Thymus (tissue), 11 donors: Measurements from ENCODE around the gene ERC2. TPM values are rescaled to one million over a fixed set of nuclear protein-coding genes. Genes with fewer than 3 reads are reported as not detected.

Experiments
- DNase-seq, 9 donors: peaks; one replicate each; pipeline ENCODE4 v3.0.0-alpha.2; 2013; ENCODE audit warnings: low spot score in 9 of 9, low read depth in 6 of 9, missing footprints in 1 of 9
- H3K27ac ChIP-seq, 2 donors: one replicate each; pipeline ENCODE4 v1.5.1; 2013; ENCODE audit warnings: control low read depth in 1 of 2, low read depth in 1 of 2, low read length in 1 of 2, mild to moderate bottlenecking in 1 of 2, moderate library complexity in 1 of 2
- H3K27me3 ChIP-seq, 2 donors: one replicate each; pipeline ENCODE4 v1.5.1; 2013; ENCODE audit warnings: low read length in 1 of 2; ENCODE audit not compliant: control insufficient read depth in 2 of 2, insufficient read depth in 1 of 2
- H3K36me3 ChIP-seq, 2 donors: one replicate each; pipeline ENCODE4 v1.5.1; 2013; ENCODE audit warnings: low read length in 1 of 2, mild to moderate bottlenecking in 1 of 2, moderate library complexity in 1 of 2; ENCODE audit not compliant: control insufficient read depth in 2 of 2, insufficient read depth in 2 of 2
- H3K4me1 ChIP-seq, 2 donors: one replicate each; pipeline ENCODE4 v1.5.1; 2013; ENCODE audit warnings: low read length in 2 of 2; ENCODE audit not compliant: control insufficient read depth in 2 of 2, insufficient read depth in 2 of 2
- H3K4me3 ChIP-seq, 2 donors: one replicate each; pipeline ENCODE4 v1.5.1; 2013; ENCODE audit warnings: low read length in 2 of 2, control low read depth in 1 of 2, mild to moderate bottlenecking in 1 of 2
- H3K9me3 ChIP-seq, 2 donors: one replicate each; pipeline ENCODE4 v1.5.1; 2013; ENCODE audit warnings: low read length in 1 of 2, mild to moderate bottlenecking in 1 of 2; ENCODE audit not compliant: control insufficient read depth in 2 of 2, insufficient read depth in 1 of 2
- WGBS: extraction: QIAGEN DNeasy Blood & Tissue Kit; methylation state at CpG from one replicate; pipeline ENCODE4 v1.1.7; 2013; 5-methylcytosine and 5-hydroxymethylcytosine counted together
- polyA plus RNA-seq: library from polyadenylated mRNA; stranded (reverse); fragments of 200-250 nt; gene quantifications from one replicate; pipeline ENCODE4 v1.2.3, GENCODE V29; 2013
- total RNA-seq: library from RNA; stranded (reverse); fragments of 120-200 nt; gene quantifications from one replicate; pipeline ENCODE4 v1.2.4, GENCODE V29; 2013
- donor health status: healthy.

Gene ERC2
- total and polyA plus RNA-seq, 2 donors = 0.28 to 0.50 TPM

DNA sequence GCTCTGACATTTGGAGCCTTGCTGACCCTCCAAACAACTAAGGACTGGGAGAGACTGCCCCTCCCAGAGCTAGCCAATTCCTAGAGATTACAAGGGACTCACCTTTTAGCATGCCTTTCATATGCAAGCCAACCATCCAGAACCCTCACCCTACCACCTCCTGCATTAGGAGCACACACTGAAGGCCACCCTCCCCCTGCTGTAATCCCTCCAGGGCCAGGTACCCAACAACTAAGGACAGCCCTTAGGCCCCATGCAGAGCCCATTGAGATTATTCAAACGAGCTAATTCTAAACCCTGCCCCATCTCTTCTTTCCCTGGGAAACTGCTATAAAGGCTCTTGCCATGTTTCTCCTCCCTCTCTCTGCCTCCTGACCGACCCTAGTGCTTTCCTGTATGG is 352.6 kb downstream of the ERC2 start:
- DNase-seq = no peak

DNA sequence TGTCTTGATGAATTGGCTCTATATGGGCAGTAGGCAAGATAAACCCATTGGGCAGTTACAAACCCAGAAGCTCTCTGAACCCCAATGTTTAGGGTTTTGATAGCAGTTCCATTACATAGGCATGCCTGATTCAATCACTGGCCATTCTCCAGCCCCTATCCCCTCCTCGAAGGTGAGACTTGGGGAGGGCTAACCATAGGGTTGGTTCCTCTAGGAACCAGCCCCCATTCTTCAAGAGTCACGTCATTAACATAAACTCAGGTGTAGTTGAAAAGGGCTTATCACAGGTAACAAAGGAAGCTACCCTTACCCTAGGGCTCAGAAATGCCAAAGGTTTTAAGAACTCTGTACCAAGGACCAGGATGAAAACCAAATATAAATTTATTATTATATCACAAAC is 353.1 kb downstream of the ERC2 start:
- no peak for DNase-seq
- 80% methylated on average over 2 of the region's 2 CpGs for WGBS
- H3K27ac ChIP-seq = no peak overlapping the region
- no peaks in the 10 kb centered on the region for H3K4me1 ChIP-seq
- no peaks in the 10 kb centered on the region for H3K9me3 ChIP-seq
- no peaks in the 10 kb centered on the region for H3K36me3 ChIP-seq
- H3K27me3 ChIP-seq = no peaks in the 10 kb centered on the region
- H3K4me3 ChIP-seq = no peak overlapping the region

More for the DNA sequence above, 352.6 kb downstream of the ERC2 start:
- H3K27ac ChIP-seq = no peak overlapping the region
- no peak overlapping the region for H3K4me3 ChIP-seq
- 55% methylated on average over 2 of the region's 2 CpGs for WGBS
- no peaks in the 10 kb centered on the region for H3K9me3 ChIP-seq
- no peaks in the 10 kb centered on the region for H3K27me3 ChIP-seq
- no peaks in the 10 kb centered on the region for H3K36me3 ChIP-seq
- H3K4me1 ChIP-seq = no peaks in the 10 kb centered on the region

DNA sequence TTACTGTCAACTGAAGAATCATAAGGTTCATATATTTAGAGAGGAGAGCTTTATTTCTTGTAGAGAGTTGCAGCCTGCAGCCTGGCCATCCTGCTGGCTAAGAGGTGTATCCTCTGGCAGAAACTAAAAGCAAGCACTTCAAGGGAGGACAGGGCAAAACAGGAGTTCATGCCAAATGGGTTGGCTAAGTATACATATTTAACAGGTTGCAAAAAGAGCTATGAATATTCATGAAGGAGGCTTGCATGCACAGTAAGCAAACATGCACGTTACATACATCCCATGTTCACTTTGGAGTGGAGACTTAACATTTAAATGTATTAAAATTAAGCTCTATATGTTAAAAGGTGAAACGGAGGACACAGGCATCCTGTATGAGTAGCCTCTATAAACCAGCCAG is 354.4 kb downstream of the ERC2 start:
- no peaks in the 10 kb centered on the region for H3K9me3 ChIP-seq
- no peak for DNase-seq
- no peak overlapping the region for H3K4me3 ChIP-seq
- H3K27me3 ChIP-seq = no peaks in the 10 kb centered on the region
- no peaks in the 10 kb centered on the region for H3K4me1 ChIP-seq
- WGBS = 92% methylated on average over 2 of the region's 2 CpGs
- H3K27ac ChIP-seq = no peak overlapping the region
- no peaks in the 10 kb centered on the region for H3K36me3 ChIP-seq

DNA sequence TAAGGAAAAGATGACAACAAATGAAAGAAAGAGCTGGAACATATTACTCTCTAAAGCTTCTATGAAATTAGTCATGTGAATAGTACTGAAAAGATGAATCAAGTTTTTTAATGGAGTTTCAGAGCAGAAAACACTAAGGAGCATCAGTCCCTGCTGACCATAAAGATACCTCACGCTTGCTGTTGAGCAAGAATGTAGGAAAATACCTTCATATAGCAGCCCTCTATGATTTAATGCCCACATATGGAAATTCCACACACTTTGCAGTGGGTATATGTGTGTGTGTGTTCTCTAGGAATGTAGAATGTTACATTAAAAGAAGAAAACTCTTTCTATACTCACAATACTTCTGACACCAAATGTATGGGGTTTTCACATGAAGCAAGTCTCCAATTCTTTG is 355.0 kb downstream of the ERC2 start:
- no peak overlapping the region for H3K4me3 ChIP-seq
- no peaks in the 10 kb centered on the region for H3K36me3 ChIP-seq
- H3K9me3 ChIP-seq = no peaks in the 10 kb centered on the region
- WGBS = 89% methylated on average over 1 of the region's 1 CpG
- no peak overlapping the region for H3K27ac ChIP-seq
- no peak for DNase-seq
- no peaks in the 10 kb centered on the region for H3K27me3 ChIP-seq
- no peaks in the 10 kb centered on the region for H3K4me1 ChIP-seq

DNA sequence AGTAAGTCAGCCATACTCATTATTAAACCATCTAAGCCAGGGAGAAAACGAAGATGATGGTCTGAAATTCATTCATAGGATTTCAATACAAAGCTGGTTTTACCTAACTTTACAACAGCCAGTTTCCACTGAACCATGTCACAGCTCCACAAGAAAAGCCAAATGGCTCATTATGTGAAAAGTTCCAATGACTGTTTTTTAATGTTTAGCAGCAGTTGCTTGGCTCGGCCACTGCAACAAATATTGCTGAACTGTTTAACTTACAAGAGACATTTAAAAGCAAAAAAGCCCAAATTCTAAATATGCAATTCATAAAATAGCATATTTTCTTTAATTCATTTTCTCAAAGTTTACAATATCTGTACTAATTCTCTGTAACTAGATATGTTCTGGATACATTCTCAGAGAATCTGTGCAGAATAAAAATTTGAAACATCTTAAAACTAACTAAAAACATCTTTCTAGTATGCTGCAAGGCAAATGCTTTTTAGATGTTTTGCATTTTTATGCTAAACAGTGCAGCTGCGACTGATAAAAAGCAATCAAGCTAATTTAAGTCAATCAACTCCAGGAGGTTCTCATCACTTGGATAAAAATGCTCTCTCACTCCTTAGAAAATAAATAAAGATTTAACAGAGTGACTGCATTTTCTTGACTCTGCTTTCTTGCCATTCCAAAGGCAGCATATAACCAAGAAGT is 356.5 kb downstream of the ERC2 start:
- Histone ChIP-seq H3K27ac (no peak overlapping the region), H3K36me3 (no peaks in the 10 kb centered on the region), H3K27me3 (no peaks in the 10 kb centered on the region), H3K4me1 (no peaks in the 10 kb centered on the region), H3K9me3 (no peaks in the 10 kb centered on the region), H3K4me3 (no peak overlapping the region)
- DNase-seq = no peak
- 79% methylated on average over 3 of the region's 3 CpGs for WGBS

DNA sequence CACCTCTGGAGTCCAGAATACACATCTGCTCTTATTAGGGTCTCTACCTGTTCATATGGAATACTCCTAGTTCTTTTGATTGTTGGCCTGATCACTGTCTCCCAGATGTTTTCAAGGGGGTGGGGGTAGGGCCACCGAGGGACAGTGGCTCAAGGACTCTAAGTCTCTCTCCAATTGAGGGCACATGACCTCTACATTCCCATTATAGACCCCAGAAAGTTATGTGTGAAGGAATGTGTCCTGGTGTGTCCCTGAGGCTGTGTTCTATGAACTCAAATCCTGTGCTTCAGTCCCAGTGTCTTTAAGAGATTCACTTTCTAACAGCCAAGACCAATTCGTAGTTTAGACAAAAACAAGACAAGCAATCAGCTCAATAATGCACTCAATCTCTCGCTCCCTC is 357.4 kb downstream of the ERC2 start:
- Histone ChIP-seq H3K9me3 (no peaks in the 10 kb centered on the region), H3K27me3 (no peaks in the 10 kb centered on the region), H3K27ac (no peak overlapping the region), H3K4me3 (no peak overlapping the region), H3K4me1 (no peaks in the 10 kb centered on the region), H3K36me3 (no peaks in the 10 kb centered on the region)
- 85% methylated on average over 3 of the region's 3 CpGs for WGBS
- no peak for DNase-seq

DNA sequence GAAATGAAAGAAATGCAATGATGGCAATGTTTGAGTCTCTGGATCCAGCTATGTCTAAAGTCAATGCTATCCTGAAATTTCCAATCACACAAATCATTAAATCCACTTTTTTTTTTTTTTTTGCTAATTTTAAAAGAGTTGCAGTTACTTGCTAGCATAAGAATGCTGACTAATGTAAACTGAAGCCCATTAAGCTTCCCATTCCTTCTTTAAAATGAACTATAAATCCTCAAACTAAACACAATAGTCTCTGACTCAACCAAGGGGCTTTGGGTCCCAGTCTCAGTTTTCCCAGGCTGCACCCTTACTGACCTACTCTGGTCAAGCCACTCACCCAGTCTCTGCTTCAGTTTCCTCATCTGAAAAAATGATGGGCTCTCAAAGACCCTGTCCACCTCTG is 361.1 kb downstream of the ERC2 start:
- no peaks in the 10 kb centered on the region for H3K9me3 ChIP-seq
- no peak overlapping the region for H3K27ac ChIP-seq
- no peaks in the 10 kb centered on the region for H3K4me1 ChIP-seq
- no peak for DNase-seq
- no peaks in the 10 kb centered on the region for H3K36me3 ChIP-seq
- no peaks in the 10 kb centered on the region for H3K27me3 ChIP-seq
- H3K4me3 ChIP-seq = no peak overlapping the region

DNA sequence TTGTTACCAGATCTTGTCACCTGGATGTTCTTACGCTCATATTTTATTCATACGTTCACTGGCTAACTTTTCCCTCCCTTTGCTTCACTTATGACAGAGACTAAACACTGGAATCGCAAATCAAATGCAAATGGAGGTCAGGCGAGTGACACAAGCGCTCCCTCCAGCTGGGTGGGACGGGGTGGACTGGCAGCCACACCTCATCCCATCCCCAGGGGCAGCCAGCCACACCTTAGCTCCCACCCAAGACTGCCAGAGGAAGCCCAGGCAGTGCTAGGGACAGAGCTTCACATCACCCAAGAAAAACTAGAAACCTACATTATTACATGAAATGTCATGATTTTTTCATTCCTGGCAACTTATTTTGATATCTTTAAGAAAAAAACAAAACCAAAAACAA is 366.2 kb downstream of the ERC2 start:
- Histone ChIP-seq H3K27ac (no peak overlapping the region), H3K9me3 (no peaks in the 10 kb centered on the region), H3K36me3 (no peaks in the 10 kb centered on the region), H3K4me1 (no peaks in the 10 kb centered on the region), H3K4me3 (no peak overlapping the region), H3K27me3 (no peaks in the 10 kb centered on the region)
- DNase-seq = no peak
- WGBS = 90% methylated on average over 6 of the region's 6 CpGs

DNA sequence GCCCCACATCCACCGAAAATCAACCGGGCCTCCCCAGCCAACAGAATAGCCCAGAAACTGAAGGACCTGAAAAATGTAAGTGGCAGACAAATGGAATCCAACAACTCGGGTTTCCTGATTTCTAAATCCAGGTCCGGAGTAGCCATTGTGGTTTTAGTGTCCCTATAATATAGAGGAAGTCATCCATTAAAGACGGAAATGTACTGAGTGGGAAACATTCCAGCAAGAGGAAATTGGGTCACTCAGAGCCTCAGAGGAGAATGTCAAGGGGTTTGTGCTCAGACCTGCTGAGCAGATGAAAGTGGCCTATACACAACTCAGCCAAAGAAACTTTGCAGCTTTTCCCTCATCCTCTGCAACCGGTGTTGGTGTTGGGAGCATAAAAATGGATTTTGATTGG is 366.7 kb downstream of the ERC2 start:
- no peak for DNase-seq
- Histone ChIP-seq H3K4me3 (no peak overlapping the region), H3K9me3 (no peaks in the 10 kb centered on the region), H3K27ac (no peak overlapping the region), H3K36me3 (no peaks in the 10 kb centered on the region), H3K27me3 (no peaks in the 10 kb centered on the region), H3K4me1 (no peaks in the 10 kb centered on the region)
- 40% methylated on average over 6 of the region's 6 CpGs for WGBS

DNA sequence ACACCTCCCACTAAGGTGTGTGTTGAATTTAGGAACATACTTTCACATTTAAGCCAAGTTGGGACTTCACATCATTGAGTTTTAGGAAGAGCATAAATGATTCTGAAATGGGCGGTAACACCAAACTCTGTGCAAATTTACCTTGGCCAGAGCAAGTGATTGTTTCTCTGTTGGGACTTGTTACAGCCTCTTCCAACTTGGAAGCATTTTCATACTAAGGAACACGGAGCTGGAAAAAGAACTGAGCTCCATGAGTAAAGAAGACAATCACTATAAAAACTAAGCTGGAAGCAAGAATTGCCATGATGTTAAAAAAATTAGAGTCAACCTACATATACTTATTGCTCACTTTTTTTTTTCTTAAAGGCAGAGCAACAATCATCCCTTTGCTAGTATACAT is 371.3 kb downstream of the ERC2 start:
- Histone ChIP-seq H3K9me3 (no peaks in the 10 kb centered on the region), H3K4me3 (no peak overlapping the region), H3K27ac (no peak overlapping the region), H3K27me3 (no peaks in the 10 kb centered on the region), H3K36me3 (no peaks in the 10 kb centered on the region), H3K4me1 (no peaks in the 10 kb centered on the region)
- DNase-seq = no peak
- WGBS = 92% methylated on average over 2 of the region's 2 CpGs
